WERI-Rb-1 (cell line): Measurements from ENCODE around the gene ATXN7L3B.

Experiments used
- DNase-seq: peaks from one replicate; pipeline ENCODE4 v3.0.0-alpha.2; 2020
- H3K27ac ChIP-seq: fragments of 250-450 bp; sonication (Bioruptor Pico); 2 replicates; pipeline ENCODE4 v1.5.1; 2020; ENCODE audit warnings: mild to moderate bottlenecking, moderate library complexity
- H3K27me3 ChIP-seq: fragments of 250-450 bp; sonication (Bioruptor Pico); 2 replicates; pipeline ENCODE4 v1.5.1; 2021; ENCODE audit warnings: mild to moderate bottlenecking, low read depth, moderate library complexity; ENCODE audit not compliant: insufficient read depth, severe bottlenecking
- H3K36me3 ChIP-seq: fragments of 250-450 bp; sonication (Bioruptor Pico); 2 replicates; pipeline ENCODE4 v1.5.1; 2020; ENCODE audit warnings: mild to moderate bottlenecking, moderate library complexity
- H3K4me3 ChIP-seq: 2 replicates; pipeline ENCODE4 v1.5.1; 2011; ENCODE audit warnings: low read depth, mild to moderate bottlenecking, control low read depth, low read length
- H3K9me3 ChIP-seq: fragments of 250-450 bp; sonication (Bioruptor Pico); 2 replicates; pipeline ENCODE4 v1.5.1; 2021; ENCODE audit warnings: mild to moderate bottlenecking, moderate library complexity; ENCODE audit not compliant: severe bottlenecking
- CTCF ChIP-seq: IDR thresholded peaks from 2 replicates; pipeline ENCODE4 v1.5.1; 2011; ENCODE audit warnings: low read depth, mild to moderate bottlenecking, control low read depth, inconsistent platforms, low read length

ATXN7L3B gene

GRCh38 chr12:74535536-74535935 lies 2.1 kb upstream of the ATXN7L3B start:
- TF ChIP-seq CTCF: no peak
- Histone ChIP-seq H3K27ac (no peak overlapping the region), H3K36me3 (peaks cover 26% of the 10 kb centered on the region), H3K9me3 (no peaks in the 10 kb centered on the region), H3K27me3 (no peaks in the 10 kb centered on the region), H3K4me3 (no peak overlapping the region)
- no peak for DNase-seq

GRCh38 chr12:74537126-74537706 lies 419 bp upstream of the ATXN7L3B start:
- DNase-seq: no peak
- peak overlapping the region; percentile 96 for H3K27ac ChIP-seq
- H3K4me3 ChIP-seq: peak overlapping the region; percentile 51
- no peaks in the 10 kb centered on the region for H3K9me3 ChIP-seq
- TF ChIP-seq CTCF: 0 out of 2 replicates have a peak, but pooled peaks have one; percentile 8
- no peaks in the 10 kb centered on the region for H3K27me3 ChIP-seq
- peaks cover 42% of the 10 kb centered on the region for H3K36me3 ChIP-seq

- H3K27me3 ChIP-seq: no peaks in the 10 kb centered on the region
- H3K27ac ChIP-seq: peak overlapping the region; percentile 96
- no peaks in the 10 kb centered on the region for H3K9me3 ChIP-seq
- DNase-seq: no peak
- H3K4me3 ChIP-seq: peak overlapping the region; percentile 51
- TF ChIP-seq CTCF: no peak
- H3K36me3 ChIP-seq: peaks cover 42% of the 10 kb centered on the region
Observed at GRCh38 chr12:74538491-74539258, 1.0 kb downstream of the ATXN7L3B start.

GRCh38 chr12:74539261-74539660 lies 1.6 kb downstream of the ATXN7L3B start:
- Histone ChIP-seq H3K9me3 (no peaks in the 10 kb centered on the region), H3K27ac (no peak overlapping the region), H3K36me3 (peaks cover 42% of the 10 kb centered on the region), H3K27me3 (no peaks in the 10 kb centered on the region), H3K4me3 (peak overlapping the region; percentile 51; the same call in 1 of the 2 replicates)
- DNase-seq: no peak
- TF ChIP-seq CTCF: no peak

GRCh38 chr12:74539765-74540526 lies 2.3 kb downstream of the ATXN7L3B start:
- H3K27ac ChIP-seq: no peak overlapping the region
- no peaks in the 10 kb centered on the region for H3K9me3 ChIP-seq
- H3K27me3 ChIP-seq: no peaks in the 10 kb centered on the region
- TF ChIP-seq CTCF: no peak
- H3K36me3 ChIP-seq: peaks cover 42% of the 10 kb centered on the region
- no peak for DNase-seq
- H3K4me3 ChIP-seq: no peak overlapping the region
